ENCODE data around the gene PRICKLE4. TPM values are rescaled to one million over a fixed set of nuclear protein-coding genes. Genes with fewer than 3 reads are reported as not detected.

PRICKLE4 gene, protein sequence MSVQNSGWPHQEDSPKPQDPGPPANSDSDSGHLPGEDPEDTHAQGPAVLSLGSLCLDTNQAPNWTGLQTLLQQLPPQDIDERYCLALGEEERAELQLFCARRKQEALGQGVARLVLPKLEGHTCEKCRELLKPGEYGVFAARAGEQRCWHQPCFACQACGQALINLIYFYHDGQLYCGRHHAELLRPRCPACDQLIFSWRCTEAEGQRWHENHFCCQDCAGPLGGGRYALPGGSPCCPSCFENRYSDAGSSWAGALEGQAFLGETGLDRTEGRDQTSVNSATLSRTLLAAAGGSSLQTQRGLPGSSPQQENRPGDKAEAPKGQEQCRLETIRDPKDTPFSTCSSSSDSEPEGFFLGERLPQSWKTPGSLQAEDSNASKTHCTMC
- 1 to 10 TPM; 3.2 to 7.0 (median 6.0) TPM for polyA plus RNA-seq (ENCODE audit: insufficient read length in 3 of 3)
- long read RNA-seq, donor 1: 0 reads
- long read RNA-seq, donor 2: 0 reads
- long read RNA-seq, donor 3: 0 reads
- long read RNA-seq, donor 4: 0 reads
- long read RNA-seq, donor 5: 0 reads
- long read RNA-seq, donor 6: 0 reads
- long read RNA-seq, donor 7: 0 reads
- long read RNA-seq, donor 8: 0 reads
- long read RNA-seq, donor 9: 0 reads
- long read RNA-seq, donor 10: 0 reads
- long read RNA-seq, donor 11: 0 reads
- long read RNA-seq, donor 12: 0 reads
- long read RNA-seq, donor 13, partial matches to known transcripts: 0 of 1 reads
- long read RNA-seq, donor 13, other reads (novel, unspliced or antisense): 0 of 1 reads
- long read RNA-seq, donor 14: 0 reads
- long read RNA-seq, donor 15, partial matches to known transcripts: 0 of 1 reads
- long read RNA-seq, donor 15, other reads (novel, unspliced or antisense): 0 of 1 reads
- long read RNA-seq, donor 16, partial matches to known transcripts: 0 of 1 reads
- long read RNA-seq, donor 16, other reads (novel, unspliced or antisense): 0 of 1 reads

DNA sequence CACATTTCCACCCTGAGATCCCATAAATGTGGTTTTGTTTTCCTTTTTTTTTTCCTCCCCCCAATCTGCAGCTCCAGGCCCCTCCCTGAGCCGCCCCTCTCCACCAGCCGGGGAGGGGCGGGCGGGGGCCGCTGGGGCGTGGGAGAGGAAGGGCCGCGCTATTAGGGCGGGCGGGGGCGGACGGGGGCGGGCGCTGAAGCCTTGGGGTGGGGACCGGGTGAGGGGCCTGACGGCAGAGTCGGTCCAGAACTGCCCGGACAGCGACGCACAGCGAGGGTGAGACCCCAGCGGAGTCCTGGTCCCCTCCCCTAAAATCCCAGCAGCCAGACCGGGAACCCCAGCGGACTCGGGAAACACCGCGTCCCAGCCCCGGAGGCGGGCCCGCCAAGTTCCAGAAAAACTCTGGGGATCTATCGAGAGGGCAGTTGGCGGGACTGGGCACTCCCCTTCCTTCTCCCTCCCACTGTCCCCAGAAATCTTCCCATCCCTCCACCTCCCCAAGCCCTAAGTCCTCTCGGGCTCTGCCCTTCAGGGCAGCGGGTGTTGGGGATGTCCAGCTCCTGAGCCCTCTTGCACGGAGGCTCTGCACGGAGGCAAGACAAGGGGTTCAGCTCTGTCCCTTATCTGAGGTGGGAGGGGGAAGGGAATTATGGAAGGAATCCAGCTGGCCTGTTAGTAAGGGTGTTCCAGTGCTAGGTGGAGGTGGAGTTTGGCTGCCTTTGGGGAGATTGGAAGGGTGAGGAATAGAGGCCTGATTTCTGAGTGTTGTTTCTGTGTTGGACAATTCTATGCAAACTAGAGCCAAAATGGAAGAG lies at the start of gene PRICKLE4:
PRICKLE4 (plus strand) TSS at position 232 of the 815 bp plus-strand sequence. CDS start 2,692 bp downstream, outside the sequence.
- DNase-seq: peak; percentile 26

DNA sequence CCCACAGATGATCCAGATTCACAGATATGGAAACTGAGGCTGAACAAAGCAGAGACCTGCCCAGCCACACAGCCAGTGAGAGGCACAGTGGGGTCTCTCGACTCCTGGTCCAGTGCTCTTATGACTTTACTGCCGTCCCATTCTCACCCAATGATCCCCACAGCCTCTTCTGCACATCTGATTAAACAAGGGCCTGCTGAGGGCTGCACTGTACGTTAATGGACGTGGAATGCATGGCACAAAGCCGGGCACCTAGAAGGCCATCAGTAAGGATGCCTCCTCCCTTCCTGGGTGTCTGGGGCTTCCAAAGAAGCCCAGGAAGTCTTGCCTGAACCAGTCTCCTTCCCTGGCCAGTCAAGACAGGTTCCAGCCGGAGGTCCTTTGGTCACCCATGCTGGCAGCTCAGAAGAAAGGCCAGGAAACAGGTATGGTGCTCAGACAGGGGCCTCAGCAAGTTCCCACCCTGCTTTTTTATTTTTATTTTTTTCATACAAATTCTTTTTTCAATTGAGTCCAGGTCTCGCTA lies 49.0 kb upstream of the PRICKLE4 start:
- no peak for DNase-seq

DNA sequence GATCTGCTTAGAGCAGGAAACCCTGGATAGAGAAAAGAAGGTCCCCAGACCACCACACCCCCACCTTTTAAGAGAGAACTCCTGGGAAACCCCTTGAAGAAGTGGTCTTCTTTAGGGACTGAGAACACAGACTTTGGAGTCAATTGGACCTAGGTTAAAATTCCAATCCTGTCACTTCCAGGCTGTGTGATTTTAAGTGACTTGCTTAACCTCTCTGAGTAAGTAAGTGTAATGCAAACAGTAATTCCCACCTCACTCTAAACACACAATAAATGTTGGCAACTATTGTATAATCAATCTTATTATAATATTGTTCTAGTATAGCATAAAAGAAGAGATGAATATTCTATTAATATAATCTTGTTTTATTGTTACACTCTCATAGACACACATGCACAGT lies 48.4 kb upstream of the PRICKLE4 start:
- DNase-seq: no peak

DNA sequence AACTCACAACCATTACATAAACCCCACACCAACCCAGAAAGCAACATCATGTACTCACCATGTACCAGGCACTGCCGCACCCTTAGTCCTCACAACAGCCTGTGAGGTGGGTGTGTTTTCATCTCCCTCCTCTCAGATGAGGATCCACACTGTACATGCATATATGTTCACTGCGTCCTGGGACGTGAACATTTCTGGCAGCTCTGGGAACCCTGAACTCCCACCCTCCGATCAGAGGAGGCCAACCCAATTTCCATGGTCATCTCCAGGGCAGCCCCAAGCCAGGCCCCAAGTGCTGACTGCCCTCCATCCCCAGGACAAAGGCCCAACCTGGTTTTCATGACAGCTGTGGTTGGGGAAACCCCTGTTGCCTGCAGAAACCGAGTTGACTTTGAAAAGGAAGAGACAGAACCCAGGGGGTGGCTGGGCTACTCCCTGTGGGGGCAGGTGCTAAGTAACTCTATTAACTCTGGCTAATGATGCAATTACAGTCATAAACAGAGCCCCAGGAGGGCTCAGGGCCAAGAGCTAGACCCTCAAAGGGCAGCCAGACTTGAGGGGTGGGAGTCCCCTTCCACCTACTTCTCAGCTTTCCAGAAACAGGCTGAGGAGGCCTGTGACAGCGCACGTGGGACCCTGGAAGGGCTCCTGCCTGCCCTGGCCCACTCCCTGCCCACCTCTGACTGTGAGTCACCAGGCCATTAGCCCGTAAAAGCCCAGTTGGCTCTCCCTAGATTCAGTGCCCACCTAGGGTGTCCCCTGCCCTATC lies 47.8 kb upstream of the PRICKLE4 start:
- DNase-seq: no peak

DNA sequence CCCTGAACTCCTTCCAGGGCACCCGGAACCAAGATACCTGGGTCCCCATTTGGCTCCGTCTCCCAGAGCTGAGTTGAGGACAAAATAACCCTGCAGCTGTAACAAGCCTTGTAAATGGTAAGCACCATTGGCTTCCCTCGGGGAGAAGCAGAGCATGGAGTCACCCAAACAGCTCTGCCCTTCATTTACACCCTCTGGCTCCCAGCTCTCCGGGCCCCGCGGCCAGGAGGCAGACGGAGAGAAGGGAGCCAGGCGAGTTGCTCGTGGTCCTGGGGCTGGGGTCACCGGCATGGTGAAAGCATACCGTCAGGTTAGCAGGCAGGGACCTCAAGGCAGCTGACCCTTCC lies 47.2 kb upstream of the PRICKLE4 start:
- no peak for DNase-seq

DNA sequence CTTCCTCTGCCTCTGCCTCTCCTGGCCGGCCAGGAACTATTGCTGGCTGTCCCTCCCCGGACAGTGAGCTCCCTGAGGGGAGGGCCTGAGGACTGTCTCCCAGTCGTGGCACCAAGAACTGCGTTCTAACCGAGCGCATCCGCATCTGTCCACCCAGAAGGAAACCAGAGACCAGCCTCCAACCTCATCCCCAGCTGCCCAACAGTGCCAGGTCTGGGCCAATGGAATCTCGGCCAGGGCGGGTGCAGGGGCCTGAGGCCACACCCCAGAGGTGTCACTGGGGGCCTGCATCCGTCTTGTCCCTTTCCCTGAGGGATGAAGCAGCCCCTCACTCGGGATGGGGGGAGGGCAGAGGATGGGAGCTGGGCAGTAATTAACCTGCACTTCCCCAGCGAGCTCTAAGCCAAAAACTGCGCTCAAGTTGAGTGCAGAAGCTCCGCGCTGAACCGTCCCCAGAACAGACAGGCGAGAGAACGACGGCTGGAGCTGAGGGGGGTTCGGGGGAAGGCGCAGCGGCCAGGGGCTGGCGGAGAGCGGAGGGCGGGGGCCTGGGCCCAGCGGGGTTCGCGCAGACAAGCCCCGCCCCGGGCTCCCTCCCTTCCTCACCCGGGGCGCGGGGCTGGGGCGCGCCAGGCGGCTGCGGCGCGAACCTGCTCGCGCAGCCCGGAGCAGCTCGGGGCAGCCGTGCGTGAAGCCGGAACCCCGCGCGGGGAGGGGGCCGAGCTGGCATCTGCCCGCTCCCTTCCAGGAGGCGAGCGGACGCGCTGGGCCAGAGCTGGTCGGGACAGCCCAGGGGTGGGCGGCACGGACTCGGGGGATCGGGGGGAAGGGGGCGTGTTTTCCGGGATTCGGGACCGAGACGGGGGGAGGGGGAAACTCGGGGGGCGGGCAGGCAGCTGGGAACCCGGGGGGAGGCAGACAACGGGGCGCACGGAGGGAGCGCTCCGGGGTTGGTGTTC lies 46.6 kb upstream of the PRICKLE4 start:
- DNase-seq: peak; percentile 76

DNA sequence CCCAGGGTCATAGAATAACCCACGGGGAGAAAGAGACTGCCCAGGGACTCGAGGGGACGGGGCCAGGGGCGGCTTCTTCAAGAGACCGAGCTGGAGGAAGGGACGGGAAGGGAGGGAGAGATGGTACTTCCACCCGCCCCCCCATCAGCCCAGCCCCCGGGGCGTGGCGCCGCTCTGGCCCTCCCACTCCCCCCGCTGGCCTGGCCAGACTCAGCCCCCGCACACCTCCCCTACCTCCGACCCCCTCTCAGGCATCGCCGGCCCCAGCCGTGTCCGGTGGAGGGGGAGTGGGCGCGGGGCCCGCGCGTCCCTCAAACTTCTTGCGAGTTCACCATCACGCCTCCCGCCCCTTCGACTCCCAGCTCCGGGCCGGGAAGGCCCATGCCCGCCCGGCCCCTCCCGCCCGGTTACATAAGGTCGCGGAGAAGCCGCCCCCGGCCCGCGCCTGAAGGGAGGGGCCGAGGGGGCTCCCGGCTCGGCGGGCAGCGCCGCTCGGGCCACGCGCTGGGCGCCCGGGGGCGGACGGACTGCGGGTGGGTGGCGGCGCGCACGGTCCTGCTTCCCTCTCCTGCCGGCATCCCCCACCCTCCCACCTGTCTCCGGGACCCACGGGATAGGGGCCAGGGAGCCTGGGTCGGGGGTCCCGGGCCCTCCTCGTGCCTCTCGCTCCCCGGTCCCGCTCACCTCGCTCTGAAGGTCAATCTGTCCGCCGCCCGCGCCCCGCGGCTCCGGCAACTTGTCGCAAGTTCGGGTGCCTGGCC lies 45.7 kb upstream of the PRICKLE4 start:
- DNase-seq: peak; percentile 69

DNA sequence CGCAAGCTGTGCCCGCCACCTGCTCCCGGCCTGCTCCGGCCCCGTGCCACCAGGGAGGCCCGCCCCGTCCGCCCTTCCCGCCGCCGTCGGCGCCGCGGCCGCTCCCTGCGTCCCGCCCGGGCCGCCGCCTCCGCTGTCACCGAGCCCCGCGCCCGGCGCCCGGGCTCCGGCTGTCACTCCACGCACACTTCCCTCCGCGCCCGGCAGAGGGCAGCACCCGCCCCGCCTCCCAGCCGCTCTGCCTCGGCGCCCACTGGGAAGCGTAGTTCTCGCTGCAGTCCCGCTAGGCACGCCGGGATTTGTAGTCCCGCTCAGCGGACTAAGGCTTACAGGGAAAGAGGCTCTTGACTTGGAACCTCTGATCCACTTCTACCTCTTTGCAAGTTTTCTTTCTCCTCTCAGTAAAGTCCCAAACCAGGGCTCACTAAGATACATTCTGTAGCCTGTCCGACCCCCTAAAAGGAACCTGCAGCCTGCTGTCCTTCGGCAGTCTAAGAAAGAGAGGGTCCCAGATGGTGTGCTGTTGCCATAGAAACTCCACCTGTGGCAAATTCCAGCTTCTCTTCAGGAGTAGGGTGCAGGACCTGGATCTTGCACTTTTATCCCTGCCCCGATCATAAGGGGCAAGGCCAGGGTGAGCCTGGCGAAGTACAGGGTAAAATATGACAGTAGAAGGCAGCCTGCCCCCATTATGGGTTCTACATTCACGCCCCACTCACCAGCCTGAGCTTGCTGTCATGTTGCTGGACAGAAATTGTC lies 45.0 kb upstream of the PRICKLE4 start, which contains the start of gene TFEB:
TFEB (minus strand) TSS at position 182 of the 759 bp plus-strand sequence. CDS start 44,395 bp downstream, outside the sequence.
- peak; percentile 91 for DNase-seq

DNA sequence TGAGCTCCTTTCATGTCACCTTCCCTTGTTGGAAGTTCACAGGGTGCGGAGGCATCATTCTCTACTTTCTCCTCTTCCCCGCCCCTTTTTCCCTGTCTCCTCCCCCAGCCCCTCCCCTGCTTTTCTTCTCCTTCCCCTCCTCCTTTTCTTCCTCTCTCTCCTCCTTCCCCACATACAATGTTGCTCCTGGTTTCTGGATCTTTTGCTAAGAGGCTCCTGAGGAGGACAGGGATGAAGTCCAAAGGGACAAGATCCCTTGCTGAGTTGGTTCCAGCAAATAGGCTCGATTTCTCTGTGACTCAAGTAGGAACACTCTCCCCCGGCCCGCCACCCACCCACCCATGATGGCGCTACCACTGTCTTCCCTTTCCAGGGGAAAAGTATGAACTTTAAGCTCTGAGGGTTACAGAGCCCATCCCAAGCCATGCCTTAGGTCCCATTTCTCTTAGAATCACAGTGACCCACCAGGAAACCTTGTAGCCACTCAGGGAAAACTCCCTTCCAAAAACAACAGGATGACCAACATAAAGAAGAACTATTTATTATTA lies 44.3 kb upstream of the PRICKLE4 start:
- DNase-seq: no peak

DNA sequence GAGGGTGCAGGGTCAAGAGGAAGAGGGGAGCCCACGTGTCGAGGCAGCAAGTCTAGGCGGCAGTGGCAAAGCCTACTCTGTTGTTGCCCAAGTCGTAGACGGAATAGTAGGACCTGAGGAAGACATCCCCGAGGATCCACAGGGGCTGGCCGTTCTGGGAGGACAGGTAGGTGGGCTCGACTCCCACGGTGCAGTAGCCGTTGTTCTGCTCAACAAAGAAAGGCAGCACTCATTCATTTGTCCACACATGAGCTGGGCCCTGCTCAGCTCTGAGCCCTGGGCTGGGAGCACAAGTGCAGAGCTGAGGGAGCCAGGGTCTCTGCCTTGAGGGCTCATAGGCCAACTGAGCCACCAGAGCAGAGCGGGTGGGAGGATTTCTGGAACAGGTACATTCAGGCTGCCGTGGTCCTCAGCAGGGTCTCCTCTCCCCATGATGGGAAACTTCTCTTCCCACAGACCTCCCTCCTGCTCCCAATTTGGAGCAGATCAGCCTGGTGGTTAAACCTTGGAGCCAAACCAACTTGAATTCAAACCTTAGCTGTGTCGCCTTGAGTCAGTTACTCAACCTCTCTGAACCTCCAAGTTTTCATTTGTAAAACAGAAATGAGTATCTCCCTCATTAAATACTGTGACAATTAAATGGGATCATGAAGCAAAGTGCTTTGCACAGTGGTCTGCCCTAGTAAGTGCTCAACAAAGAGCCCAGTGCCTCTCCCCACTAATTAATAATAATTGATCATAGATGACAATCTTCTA lies 43.6 kb upstream of the PRICKLE4 start:
- DNase-seq: no peak

DNA sequence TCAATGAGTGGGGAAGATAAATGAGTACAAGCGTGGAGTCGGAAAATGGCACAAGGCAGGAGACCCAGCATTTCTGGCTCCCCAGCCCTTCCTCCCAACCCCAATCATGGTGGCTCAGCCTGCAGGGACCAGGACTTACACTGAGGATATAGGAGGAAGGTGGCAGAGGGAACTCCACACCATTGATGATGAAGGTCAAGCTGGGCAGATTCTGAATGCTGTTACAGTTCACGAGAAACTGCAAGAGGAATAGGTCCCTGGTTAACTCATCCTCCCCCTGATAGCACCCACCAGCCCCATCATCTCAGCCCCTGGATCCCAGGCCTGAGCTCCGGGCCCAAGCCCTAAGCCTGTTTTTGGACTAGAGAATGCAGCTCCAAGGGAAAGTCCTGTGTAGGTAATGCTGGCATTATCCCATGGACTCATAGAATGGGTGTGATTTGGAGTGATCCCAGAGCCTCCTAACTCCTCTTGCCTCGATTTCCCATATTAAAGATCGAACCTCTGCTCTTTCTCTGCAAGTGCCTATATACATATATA lies 42.9 kb upstream of the PRICKLE4 start:
- DNase-seq: no peak

DNA sequence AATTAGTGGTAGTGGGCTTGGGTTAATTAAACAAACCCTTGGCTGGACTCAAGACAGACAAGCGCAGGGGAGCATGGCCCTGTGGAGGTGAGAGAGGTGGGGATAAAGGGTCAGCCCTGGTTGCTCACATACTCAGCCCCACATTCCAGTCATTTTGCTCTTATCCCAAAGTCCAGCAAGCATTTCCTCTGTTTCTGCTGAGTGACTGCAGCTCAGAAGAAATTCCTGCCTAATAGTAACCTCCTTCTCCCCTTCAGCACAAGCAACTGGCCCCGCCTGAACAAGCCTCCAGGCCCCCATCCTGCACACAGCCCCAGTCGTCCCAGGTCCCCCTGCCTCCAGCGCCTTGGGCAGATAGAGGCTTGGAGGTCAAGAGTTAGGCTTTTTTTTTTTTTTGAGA lies 41.5 kb upstream of the PRICKLE4 start:
- no peak for DNase-seq

DNA sequence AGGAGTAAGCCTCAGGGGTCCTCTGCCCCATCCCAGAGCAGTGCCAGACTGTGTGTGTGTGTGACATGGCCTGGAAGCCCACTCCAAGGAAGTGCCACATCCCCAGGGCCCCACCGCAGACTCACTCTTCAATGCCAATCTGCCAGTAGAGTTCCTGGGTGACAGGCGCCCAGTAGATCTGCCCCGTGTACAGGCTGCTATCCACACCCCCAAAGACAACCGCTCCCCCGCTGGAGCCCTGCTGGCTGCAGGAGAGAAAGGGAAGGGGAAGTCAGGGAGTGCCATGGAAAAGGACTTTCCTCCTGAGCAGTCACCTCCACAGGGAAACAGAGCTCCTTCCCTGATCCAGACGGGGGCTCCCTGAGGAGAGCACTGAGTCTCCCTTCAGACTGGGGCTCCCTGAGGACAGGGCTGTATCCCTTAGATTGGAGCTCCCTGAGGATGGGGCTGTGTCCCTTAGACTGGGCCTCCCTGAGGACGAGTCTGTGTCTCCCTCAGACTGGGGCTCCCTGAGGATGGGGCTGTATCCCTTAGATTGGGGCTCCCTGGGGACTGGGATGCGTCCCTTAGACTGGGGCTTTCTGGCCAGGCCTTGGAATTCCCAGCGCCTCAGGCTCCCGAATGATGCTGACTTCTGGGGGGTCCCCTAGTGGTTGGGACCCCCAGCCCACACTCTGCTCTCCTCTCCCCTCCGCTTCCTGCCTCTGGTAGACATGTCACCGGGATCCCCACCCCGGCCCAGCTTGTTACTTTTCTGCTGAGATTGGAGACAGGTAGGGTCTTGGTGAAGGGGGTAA lies 40.0 kb upstream of the PRICKLE4 start:
- DNase-seq: no peak

DNA sequence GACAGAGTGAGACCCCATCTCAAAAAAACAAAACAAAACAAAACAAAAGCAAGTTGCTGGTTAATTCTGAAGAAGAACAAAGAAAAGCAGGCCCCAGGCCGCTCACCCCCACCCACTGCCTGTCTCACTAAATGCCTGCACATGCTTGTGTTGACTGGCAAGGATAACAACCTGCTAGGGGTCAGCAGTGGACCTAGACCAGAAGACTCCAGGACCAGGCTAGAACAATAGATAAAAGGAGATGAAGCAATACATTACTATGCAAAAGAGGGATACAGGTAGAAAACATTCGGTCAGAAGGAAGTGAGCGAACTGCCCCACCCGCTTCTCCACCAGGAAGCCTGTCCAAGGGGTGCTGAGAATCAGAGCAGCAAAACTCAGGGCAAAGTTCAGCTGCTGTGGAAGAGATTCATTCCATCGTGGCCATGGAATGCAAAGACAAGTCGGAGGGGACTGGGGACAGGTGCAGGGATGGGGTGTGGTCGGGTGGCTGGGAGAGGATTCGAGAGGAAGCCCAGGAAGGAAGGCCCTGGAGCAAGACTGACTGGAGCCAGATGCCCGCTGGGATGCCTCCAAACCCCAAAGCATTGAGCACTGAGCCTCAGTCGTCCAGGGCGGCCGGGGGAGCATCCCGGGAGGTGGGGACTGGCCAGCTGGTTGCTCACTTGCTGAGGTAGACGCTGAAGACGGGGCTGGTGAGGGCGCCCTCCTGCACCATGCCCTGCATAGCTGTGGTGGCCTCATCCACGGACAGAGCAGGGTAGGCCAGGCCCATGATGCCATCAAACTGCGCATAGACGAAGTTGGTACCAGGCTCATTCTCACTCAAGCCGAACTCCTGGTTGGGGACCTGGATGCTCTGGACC lies 38.7 kb upstream of the PRICKLE4 start:
- no peak for DNase-seq
